ENCODE results near the gene ANKRD62.
"Not testable (repeated sequence)": the region's sequence is repeated elsewhere in the genome, so short reads cannot be mapped to it uniquely, and the experiment has no call there.

DNA sequence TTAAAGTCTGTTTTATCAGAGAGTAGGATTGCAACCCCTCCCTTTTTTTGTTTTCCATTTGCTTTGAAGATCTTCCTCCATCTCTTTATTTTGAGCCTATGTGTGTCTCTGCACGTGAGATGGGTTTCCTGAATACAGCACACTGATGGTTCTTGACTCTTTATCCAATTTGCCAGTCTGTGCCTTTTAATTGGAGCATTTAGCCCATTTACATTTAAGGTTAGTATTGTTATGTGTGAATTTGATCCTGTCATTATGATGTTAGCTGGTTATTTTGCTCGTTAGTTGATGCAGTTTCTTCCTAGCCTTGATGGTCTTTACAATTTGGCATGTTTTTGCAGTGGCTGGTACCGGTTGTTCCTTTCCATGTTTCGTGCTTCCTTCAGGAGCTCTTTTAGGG is 45.2 kb downstream of the ANKRD62 start:
- TF ChIP-seq, protein P1, sequence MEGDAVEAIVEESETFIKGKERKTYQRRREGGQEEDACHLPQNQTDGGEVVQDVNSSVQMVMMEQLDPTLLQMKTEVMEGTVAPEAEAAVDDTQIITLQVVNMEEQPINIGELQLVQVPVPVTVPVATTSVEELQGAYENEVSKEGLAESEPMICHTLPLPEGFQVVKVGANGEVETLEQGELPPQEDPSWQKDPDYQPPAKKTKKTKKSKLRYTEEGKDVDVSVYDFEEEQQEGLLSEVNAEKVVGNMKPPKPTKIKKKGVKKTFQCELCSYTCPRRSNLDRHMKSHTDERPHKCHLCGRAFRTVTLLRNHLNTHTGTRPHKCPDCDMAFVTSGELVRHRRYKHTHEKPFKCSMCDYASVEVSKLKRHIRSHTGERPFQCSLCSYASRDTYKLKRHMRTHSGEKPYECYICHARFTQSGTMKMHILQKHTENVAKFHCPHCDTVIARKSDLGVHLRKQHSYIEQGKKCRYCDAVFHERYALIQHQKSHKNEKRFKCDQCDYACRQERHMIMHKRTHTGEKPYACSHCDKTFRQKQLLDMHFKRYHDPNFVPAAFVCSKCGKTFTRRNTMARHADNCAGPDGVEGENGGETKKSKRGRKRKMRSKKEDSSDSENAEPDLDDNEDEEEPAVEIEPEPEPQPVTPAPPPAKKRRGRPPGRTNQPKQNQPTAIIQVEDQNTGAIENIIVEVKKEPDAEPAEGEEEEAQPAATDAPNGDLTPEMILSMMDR (IDR thresholded peaks at IDR 0.05): not testable (repeated sequence)
- not testable (repeated sequence) for TF ChIP-seq POLR2A (IDR thresholded peaks at IDR 0.05)
